Activated naive CD4-positive, alpha-beta T cell treated with anti-CD3 and anti-CD28 coated beads, Interleukin-2, amount 10 ng/mL, durations not matched to agents 7 days and 5 days (primary cell): ENCODE measurements around the gene EGF.

ENCODE experiments used
- CTCF ChIA-PET: fragments of 350-600 bp; sonication (Branson Sonifier 250); formaldehyde crosslinking; loops from one replicate; lab custom pipeline; 2021; ENCODE audit warnings: antibody characterized with exemption; lab: Charles Lee
- DNase-seq: peaks from one replicate; pipeline ENCODE4 v3.0.0-alpha.2; 2020
- H3K27ac Mint-ChIP-seq: one replicate; pipeline ENCODE4 v1.8.0; 2021; ENCODE audit warnings: mild to moderate bottlenecking, moderate library complexity, mixed read lengths
- H3K27me3 Mint-ChIP-seq: one replicate; pipeline ENCODE4 v1.8.0; 2021; ENCODE audit warnings: mild to moderate bottlenecking, mixed read lengths
- H3K36me3 Mint-ChIP-seq: one replicate; pipeline ENCODE4 v1.8.0; 2021; ENCODE audit warnings: mixed read lengths
- H3K4me1 Mint-ChIP-seq: one replicate; pipeline ENCODE4 v1.8.0; 2021; ENCODE audit warnings: mixed read lengths
- H3K4me3 Mint-ChIP-seq: one replicate; pipeline ENCODE4 v1.8.0; 2021; ENCODE audit warnings: mild to moderate bottlenecking, moderate library complexity, mixed read lengths
- H3K9me3 Mint-ChIP-seq: one replicate; pipeline ENCODE4 v1.8.0; 2021; ENCODE audit warnings: mixed read lengths

The EGF gene

DNA sequence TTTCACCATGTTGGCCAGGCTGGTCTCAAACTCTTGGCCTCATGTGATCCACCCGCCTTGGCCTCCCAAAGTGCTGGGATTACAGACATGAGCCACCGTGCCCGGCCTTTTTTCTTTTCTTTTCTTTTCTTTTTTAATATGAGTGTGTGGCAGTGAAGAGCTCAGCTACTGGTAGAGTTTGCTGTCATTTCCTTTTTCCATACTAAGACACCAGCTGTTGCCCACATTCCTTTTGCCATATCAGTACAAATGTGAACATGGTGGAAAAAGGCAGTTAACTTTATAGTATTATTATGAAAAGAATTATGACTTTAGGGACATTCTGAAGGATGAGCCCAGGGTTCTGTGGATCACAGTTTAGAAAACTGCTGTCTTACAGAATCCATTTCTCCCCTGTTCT lies 69.8 kb downstream of the EGF start:
- no peaks in the 10 kb centered on the region for H3K4me1 Mint-ChIP-seq
- CTCF ChIA-PET = interaction anchor here (0.7 to 0.9 kb wide), 2 partner anchors 9 to 385 kb away, joined by 3 read pairs; no protein-coding TSS in a partner anchor
- H3K9me3 Mint-ChIP-seq = no peaks in the 10 kb centered on the region
- no peak for DNase-seq
- peaks cover 16% of the 10 kb centered on the region for H3K27me3 Mint-ChIP-seq
- H3K4me3 Mint-ChIP-seq = no peak overlapping the region
- no peak overlapping the region for H3K27ac Mint-ChIP-seq
- H3K36me3 Mint-ChIP-seq = no peaks in the 10 kb centered on the region

DNA sequence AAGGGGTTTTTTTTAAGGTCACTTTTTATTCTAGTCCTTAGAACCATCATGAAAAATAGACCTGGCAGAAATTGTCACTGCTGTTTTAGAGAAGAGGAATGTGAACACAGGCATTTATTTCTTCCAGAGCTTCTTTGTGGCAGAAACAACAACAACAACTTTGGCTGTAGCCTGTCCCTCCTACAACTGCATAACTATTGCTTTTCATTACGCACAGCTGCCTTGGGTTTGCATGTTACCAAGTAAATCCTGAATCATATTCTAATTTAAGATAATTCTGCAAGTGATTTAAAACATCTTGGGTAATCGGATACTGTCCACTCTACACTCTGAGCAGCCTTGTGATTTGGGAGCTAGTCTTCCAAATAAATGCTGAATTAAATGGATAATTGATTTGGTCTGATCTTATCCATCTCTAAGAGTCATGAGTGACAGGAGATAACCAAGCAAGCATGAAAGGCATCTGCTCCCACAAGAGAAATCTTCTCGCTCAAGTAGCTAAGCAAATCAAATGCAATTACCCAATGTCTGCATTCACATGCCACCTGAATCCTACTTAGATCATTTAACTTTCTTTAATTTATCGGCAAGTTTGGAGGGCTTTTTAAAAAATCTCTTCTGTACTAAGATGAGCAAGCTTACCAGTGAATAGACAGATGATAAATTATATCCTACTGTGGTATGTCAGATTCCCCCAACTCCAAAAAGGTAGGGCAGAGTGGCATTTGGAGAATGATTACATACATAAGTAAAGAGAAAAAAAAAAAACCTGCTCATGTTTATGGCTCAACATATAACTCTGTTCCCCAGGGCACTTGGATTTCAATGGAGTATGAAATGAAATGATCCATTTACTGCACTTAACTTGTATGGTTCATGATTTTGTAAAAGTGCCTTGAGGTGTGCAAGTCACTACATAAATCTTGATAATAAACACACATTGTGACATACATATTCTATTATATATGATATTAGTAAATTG lies 73.6 kb downstream of the EGF start:
- CTCF ChIA-PET = no interaction called here
- Mint-ChIP-seq H3K27me3 (peaks cover 17% of the 10 kb centered on the region), H3K4me3 (no peak overlapping the region), H3K4me1 (peaks cover 8% of the 10 kb centered on the region), H3K9me3 (no peaks in the 10 kb centered on the region), H3K27ac (no peak overlapping the region), H3K36me3 (no peaks in the 10 kb centered on the region)
- DNase-seq = no peak

DNA sequence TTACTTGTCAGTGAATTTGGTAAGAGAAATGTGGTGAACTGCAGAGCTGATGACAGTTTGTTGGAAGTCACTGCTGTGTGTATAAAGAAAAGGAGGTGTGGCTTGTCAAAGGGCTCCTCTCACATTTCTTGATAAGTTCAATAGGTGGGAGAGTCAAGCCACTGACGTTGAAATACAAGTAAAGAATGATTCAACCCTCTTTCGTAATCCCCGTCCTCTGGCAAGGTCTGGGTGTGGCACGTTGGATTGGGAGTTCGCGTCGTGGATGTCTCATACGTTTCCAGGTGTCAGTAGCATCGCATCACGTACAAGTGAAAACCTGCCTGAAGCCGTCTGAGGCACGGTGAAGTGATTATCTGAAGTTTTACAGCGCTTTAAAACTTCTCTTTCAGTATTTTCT lies 76.4 kb downstream of the EGF start:
- CTCF ChIA-PET = interaction anchor here (1.2 kb wide), 1 partner anchor 10 kb away, joined by 7 read pairs; no protein-coding TSS in a partner anchor
- H3K9me3 Mint-ChIP-seq = no peaks in the 10 kb centered on the region
- DNase-seq = no peak
- H3K36me3 Mint-ChIP-seq = no peaks in the 10 kb centered on the region
- H3K4me1 Mint-ChIP-seq = peaks cover 8% of the 10 kb centered on the region
- peaks cover 18% of the 10 kb centered on the region for H3K27me3 Mint-ChIP-seq
- H3K27ac Mint-ChIP-seq = no peak overlapping the region
- no peak overlapping the region for H3K4me3 Mint-ChIP-seq

DNA sequence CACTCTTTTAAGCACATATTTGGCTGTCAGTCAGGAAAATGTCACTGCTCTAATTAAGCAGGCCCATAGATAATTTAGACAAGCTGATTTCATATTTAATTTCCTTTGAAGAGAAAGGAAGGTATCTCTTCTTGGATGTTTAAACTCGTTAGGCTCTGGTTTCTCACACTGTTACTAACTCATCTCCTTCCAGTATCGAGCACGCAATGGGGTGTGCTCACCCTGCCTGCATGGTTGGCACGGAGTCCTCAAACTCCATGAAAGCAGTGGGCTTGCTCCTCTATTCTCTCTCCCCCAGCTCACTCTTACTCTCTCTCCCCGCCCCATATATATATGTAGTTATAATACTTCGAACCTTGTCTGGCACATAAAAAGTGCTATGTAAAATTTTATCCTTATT lies 76.9 kb downstream of the EGF start:
- no peak overlapping the region for H3K27ac Mint-ChIP-seq
- H3K36me3 Mint-ChIP-seq = no peaks in the 10 kb centered on the region
- no peak for DNase-seq
- peaks cover 13% of the 10 kb centered on the region for H3K4me1 Mint-ChIP-seq
- H3K27me3 Mint-ChIP-seq = peaks cover 18% of the 10 kb centered on the region
- no peaks in the 10 kb centered on the region for H3K9me3 Mint-ChIP-seq
- H3K4me3 Mint-ChIP-seq = no peak overlapping the region
- CTCF ChIA-PET = interaction anchor here (1.2 kb wide), 1 partner anchor 9 kb away, joined by 7 read pairs; no protein-coding TSS in a partner anchor

GRCh38 chr4:109990261-109991257 lies 77.9 kb downstream of the EGF start:
- Mint-ChIP-seq H3K27me3 (peaks cover 15% of the 10 kb centered on the region), H3K36me3 (no peaks in the 10 kb centered on the region), H3K27ac (no peak overlapping the region), H3K4me1 (peaks cover 15% of the 10 kb centered on the region), H3K4me3 (no peak overlapping the region), H3K9me3 (no peaks in the 10 kb centered on the region)
- DNase-seq = no peak
- CTCF ChIA-PET = interaction anchor here (0.9 to 1.2 kb wide), 2 partner anchors 8 to 12 kb away, joined by 3 to 7 read pairs; no protein-coding TSS in a partner anchor

DNA sequence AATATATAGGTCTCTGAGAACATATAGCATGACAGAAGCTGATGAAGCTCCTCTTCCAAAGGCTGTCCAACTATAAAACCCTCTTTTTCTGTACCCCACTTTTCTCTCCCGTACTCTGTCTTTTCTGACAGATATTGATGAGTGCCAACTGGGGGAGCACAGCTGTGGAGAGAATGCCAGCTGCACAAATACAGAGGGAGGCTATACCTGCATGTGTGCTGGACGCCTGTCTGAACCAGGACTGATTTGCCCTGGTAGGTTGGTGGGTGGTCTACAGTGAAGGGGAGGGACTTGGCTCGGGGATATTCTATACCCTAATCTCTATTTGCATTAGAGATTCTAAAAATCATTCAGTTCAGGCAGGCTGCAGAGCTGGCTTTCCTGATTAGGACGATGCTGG lies 80.4 kb downstream of the EGF start:
- no peak overlapping the region for H3K4me3 Mint-ChIP-seq
- peaks cover 15% of the 10 kb centered on the region for H3K27me3 Mint-ChIP-seq
- H3K9me3 Mint-ChIP-seq = no peaks in the 10 kb centered on the region
- no peak overlapping the region for H3K27ac Mint-ChIP-seq
- DNase-seq = no peak
- no peaks in the 10 kb centered on the region for H3K36me3 Mint-ChIP-seq
- CTCF ChIA-PET = interaction anchor here (0.7 to 19.3 kb wide), 2 partner anchors 178 to 520 kb away, joined by 6 to 486 read pairs; no protein-coding TSS in a partner anchor
- H3K4me1 Mint-ChIP-seq = peaks cover 15% of the 10 kb centered on the region

- no peaks in the 10 kb centered on the region for H3K9me3 Mint-ChIP-seq
Measured at GRCh38 chr4:109994415-109994827, 81.7 kb downstream of the EGF start.

GRCh38 chr4:109996526-109996925 lies 83.8 kb downstream of the EGF start:
- no peak for DNase-seq
- Mint-ChIP-seq H3K27ac (no peak overlapping the region), H3K36me3 (no peaks in the 10 kb centered on the region), H3K4me3 (no peak overlapping the region), H3K4me1 (peaks cover 8% of the 10 kb centered on the region), H3K9me3 (no peaks in the 10 kb centered on the region), H3K27me3 (peaks cover 19% of the 10 kb centered on the region)
- CTCF ChIA-PET = interaction anchor here (0.6 to 19.3 kb wide), 5 partner anchors 9 to 534 kb away, joined by 3 to 486 read pairs (median 3); no protein-coding TSS in a partner anchor

More at GRCh38 chr4:109994415-109994827, 81.7 kb downstream of the EGF start:
- no peak overlapping the region for H3K4me3 Mint-ChIP-seq
- CTCF ChIA-PET = interaction anchor here (19.3 kb wide), 1 partner anchor 519 kb away, joined by 486 read pairs; no protein-coding TSS in a partner anchor
- no peak for DNase-seq
- H3K27me3 Mint-ChIP-seq = peaks cover 13% of the 10 kb centered on the region
- H3K4me1 Mint-ChIP-seq = peaks cover 15% of the 10 kb centered on the region
- H3K27ac Mint-ChIP-seq = no peak overlapping the region
- H3K36me3 Mint-ChIP-seq = no peaks in the 10 kb centered on the region

DNA sequence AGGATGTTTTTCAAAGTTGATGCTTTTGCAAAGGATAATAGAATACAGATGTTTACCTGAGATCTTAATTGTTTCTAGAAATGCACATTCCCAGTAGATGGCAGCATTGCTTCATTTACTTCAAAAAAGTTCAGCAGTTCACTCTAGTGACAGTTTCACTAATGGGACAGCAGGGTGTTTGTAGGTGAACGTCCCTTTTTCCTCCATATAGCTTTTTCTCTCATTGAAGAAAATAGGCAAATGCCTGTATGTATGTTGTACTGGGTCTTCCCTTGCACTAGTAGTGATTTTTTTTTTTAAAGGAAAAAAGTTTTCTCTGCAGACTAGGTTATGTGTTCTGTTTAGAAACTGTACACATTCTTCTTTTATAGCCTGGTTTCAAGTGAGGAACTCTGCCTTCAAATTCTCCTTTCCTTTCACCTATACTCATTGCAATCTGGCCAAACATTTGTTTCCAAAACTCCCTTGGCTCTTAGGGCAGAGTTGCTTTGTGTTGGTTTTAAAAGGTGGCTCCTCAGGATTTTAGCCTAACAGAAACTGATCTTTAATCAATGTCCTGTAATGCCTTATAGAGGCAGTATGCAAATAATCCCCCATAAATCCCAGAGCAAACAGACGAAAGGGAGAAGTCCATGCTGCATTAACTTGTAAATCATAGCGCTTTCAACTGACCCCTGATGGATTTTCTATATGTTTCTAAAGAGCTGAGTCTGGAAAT lies 86.3 kb downstream of the EGF start:
- H3K27ac Mint-ChIP-seq = no peak overlapping the region
- no peak for DNase-seq
- H3K4me1 Mint-ChIP-seq = peaks cover 25% of the 10 kb centered on the region
- no peaks in the 10 kb centered on the region for H3K9me3 Mint-ChIP-seq
- H3K27me3 Mint-ChIP-seq = peaks cover 15% of the 10 kb centered on the region
- no peak overlapping the region for H3K4me3 Mint-ChIP-seq
- CTCF ChIA-PET = interaction anchor here (0.9 to 19.3 kb wide), 12 partner anchors 9 to 1284 kb away, joined by 3 to 486 read pairs (median 4); no protein-coding TSS in a partner anchor
- H3K36me3 Mint-ChIP-seq = no peaks in the 10 kb centered on the region

DNA sequence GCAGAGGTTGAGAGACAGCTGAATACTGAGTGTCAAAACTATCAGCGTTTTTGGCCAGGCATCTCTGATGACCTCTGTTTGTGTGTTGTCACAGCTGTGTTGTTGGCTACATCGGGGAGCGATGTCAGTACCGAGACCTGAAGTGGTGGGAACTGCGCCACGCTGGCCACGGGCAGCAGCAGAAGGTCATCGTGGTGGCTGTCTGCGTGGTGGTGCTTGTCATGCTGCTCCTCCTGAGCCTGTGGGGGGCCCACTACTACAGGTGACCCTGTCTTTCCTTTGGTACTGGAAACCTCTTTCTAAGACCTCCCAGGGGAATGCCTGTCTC lies 86.9 kb downstream of the EGF start:
- Mint-ChIP-seq H3K4me3 (no peak overlapping the region), H3K9me3 (no peaks in the 10 kb centered on the region)
- DNase-seq = no peak

DNA sequence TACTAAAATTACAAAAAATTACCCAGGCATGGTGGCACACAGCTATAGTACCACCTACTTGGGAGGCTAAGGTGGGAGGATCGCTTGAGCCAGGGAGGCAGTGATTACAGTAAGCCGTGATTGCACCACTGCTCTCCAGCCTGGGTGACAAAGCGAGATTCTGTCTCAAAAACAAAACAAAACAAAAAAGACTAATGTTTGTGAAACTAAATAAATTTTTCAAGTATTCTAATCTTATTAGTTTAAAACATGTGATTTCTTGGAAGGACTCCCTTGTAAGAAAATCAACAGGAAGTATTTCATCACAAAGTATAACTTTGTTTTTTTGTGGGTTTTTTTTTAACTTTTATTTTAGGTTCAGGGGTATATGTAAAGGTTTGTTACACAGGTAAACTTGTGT lies 89.6 kb downstream of the EGF start:
- Mint-ChIP-seq H3K4me3 (no peak overlapping the region), H3K36me3 (no peaks in the 10 kb centered on the region), H3K27me3 (peaks cover 12% of the 10 kb centered on the region), H3K9me3 (no peaks in the 10 kb centered on the region), H3K27ac (no peak overlapping the region), H3K4me1 (peaks cover 20% of the 10 kb centered on the region)
- CTCF ChIA-PET = interaction anchor here (1.3 to 19.3 kb wide), 2 partner anchors 47 to 511 kb away, joined by 4 to 486 read pairs; no protein-coding TSS in a partner anchor
- DNase-seq = no peak

More for the DNA sequence above, 86.9 kb downstream of the EGF start:
- H3K27me3 Mint-ChIP-seq = peaks cover 20% of the 10 kb centered on the region
- H3K27ac Mint-ChIP-seq = no peak overlapping the region
- no peaks in the 10 kb centered on the region for H3K36me3 Mint-ChIP-seq
- H3K4me1 Mint-ChIP-seq = peaks cover 21% of the 10 kb centered on the region
- CTCF ChIA-PET = interaction anchor here (0.7 to 19.3 kb wide), 9 partner anchors 10 to 700 kb away, joined by 3 to 486 read pairs (median 5); no protein-coding TSS in a partner anchor

- no peak for DNase-seq
- Mint-ChIP-seq H3K27ac (no peak overlapping the region), H3K4me1 (peaks cover 20% of the 10 kb centered on the region)
Measured at GRCh38 chr4:110003401-110004187, 90.9 kb downstream of the EGF start.

More at GRCh38 chr4:110003401-110004187, 90.9 kb downstream of the EGF start:
- Mint-ChIP-seq H3K4me3 (no peak overlapping the region), H3K9me3 (no peaks in the 10 kb centered on the region), H3K36me3 (no peaks in the 10 kb centered on the region), H3K27me3 (peaks cover 12% of the 10 kb centered on the region)
- CTCF ChIA-PET = interaction anchor here (19.3 kb wide), 1 partner anchor 510 kb away, joined by 486 read pairs; no protein-coding TSS in a partner anchor
